GM21723 (cell line): Measurements from ENCODE around the gene INSR.
"Not testable (repeated sequence)": the region's sequence is repeated elsewhere in the genome, so short reads cannot be mapped to it uniquely, and the experiment has no call there.

ENCODE experiments used
- ATAC-seq: cut with Tn5 transposase; IDR thresholded peaks from one replicate; pipeline ENCODE4 v1.9.1; 2021; ENCODE audit warnings: mild to moderate bottlenecking, moderate library complexity; ENCODE audit not compliant: unreplicated experiment

INSR gene

DNA sequence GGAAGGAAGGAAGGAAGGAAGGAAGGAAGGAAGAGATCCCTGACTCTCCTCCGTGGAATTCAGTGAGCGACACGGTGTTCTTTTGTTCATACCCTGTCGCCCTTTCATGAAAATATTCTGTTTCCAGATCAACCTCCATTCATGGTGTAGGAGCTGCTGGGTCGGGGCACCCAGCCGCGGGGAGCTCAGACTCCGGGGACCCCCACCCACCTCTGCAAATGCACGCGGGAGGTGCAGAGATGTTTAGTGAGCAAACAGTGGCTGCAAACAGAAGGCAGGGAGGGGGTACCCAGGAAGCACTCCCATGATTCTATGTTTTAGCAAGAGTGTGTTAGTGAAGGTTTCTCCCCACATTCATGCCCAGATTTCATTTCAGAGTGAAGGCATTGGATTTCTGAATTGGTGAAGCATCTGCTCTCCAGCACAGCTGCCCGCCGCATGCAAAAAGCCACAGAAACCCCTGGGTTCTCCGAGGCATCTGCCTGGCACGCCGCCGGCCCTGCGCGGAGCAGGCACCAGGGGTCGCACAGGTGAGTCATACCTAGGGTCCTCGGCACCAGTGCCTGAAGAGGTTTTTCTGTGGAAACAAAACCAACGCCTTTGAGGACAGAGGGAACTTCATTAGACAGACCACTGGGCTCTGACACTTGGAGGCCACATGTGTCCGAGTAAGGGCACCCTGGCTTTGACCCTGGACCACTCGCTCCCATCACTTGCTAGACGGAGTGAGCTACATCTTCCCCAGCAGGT, 144.1 kb downstream of the INSR start:
- no peak for ATAC-seq

DNA sequence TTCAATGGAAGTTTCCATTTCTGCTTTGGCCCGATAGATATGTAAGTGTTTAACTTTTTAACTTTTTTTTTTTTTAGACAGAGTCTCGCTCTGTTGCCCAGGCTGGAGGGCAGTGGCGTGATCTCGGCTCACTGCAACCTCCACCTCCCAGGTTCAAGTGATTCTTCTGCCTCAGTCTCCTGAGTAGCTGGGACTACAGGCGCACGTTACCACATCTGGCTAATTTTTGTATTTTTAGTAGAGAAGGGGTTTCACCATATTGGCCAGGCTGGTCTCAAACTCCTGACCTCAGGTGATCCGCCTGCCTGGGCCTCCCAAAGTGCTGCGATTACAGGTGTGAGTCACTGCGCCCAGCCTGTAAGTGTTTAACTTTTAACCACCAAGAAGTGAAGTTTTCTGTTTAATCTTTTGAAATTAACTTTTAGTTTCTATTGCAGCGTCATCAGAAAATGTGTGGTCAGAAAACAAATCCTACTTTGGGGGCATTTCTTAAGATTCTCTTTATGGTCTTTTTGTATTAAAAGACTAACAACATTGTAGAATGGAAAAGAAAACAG, 147.0 kb downstream of the INSR start:
- not testable (repeated sequence) for ATAC-seq

DNA sequence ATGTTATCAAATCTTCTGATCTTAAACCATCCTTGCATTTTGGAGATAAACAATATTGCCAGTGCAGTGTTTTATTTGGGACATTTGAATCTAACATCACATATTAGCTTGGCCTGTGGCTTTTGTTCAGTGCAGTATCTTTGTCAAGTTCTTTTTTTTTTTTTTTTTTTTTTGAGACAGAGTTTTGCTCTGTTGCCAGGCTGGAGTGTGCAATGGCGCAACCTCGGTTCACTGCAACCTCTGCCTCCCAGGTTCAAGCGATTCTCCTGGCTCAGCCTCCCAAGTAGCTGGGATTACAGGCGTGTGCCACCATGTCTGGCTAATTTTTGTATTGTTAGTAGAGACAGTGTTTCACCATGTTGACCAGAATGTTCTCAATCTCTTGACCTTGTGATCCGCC, 148.1 kb downstream of the INSR start:
- ATAC-seq, result not testable (repeated sequence)

DNA sequence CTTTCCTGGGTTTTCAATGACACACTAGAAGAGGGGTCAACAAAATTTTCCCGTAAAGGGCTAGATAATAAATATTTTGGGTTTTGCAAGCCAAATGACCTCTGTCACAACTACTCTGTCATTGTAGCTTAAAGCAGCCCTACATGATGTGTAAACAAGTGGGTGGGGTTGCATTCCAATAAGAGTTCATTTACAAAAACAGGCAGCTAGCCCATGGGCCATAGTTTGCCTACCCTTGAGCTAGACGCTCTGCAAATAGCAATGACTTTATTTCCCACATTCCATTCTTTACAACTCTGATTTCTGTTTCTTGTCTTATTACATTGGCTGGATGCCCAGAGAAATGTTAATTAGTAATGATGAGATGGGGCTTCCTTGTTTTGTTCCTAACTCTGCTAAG, 148.7 kb downstream of the INSR start:
- no peak for ATAC-seq

DNA sequence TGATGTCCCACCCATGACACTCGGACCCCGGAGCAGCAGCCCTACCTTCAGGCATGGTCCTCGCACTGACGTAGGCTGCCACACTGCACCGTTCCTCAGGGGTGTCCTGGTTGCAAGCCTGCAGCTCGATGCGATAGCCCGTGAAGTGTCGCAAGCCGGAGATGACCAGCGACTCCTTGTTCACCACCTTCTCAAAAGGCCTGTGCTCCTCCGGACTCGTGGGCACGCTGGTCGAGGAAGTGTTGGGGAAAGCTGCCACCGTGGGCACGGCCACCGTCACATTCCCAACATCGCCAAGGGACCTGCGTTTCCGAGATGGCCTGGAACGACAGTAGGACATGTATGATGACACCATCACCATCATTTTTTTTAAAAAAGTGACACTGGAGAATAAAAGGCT, 151.4 kb downstream of the INSR start:
- ATAC-seq, result no peak

DNA sequence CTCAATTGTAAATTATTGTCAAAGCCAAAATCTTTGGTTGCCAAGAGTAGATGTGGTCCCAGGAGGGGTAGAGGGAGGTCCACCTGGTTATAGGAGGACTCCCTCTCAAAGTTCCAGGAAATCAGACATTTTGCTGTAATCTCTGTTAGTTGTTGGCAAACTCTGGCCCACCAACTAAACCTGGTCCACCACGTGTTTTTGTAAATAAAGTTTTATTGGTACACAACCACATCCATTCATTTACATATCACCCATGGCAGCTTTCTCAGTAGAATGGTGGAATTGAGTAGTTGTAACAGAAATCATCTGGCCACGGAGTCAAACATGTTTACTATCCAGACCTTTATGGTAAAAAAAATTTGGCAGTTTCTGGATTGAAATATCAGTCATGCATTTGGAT, 154.1 kb downstream of the INSR start:
- ATAC-seq, result no peak

DNA sequence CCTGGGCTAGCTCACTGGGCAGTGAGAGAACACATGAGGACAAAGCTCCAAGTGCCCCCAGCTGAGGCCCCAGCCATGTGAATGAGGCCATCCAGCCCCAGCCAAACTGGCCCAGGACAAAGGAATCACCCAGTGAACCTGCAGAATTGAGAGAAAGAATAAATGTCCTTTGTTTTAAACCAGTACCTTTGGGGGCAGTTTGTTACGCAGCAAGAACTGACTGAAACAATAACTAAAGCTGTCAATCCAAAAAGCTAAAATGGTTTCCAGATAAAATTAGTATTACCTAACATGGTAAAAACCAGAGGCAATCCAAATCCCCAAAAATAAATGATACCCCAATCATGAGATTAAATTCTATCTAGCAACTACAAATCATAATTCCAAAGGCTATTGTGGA, 155.1 kb downstream of the INSR start:
- no peak for ATAC-seq

DNA sequence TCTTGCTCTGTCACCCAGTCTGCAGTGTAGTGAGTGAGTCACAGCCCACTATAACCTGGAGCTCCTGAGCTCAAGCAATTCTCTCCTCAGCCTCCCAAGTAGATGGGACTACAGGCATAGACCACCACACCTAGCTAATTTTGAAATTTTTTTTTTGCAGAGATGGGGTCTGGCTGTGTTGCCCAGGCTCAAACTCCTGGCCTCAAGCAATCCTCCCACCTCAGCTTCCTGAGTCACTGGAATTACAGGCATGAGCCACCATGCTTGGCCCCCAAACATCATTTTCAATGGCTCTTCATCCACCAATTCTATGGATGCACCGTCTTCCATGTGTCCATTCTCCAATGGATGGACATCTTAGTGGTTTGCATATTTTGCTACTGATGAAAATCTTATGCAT, 155.8 kb downstream of the INSR start:
- no peak for ATAC-seq

DNA sequence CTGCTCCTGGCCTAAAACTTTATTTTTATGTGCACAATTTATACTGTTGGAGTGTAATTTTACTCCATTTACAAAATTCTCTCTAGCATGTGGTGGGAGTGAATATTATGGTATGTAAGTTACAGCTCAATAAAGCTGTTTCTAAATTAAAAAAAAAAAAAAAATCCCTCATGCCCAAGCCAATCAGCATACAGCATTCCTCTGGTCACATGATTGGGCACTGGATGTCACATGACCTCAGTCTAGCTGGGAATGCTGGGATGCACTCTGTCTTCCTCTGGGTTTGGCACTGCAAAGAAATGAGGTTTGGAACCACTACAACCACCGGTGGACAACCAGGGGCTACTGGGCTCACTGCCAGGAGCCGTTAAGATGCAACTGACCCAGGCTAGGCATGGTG, 157.1 kb downstream of the INSR start:
- ATAC-seq, result no peak

DNA sequence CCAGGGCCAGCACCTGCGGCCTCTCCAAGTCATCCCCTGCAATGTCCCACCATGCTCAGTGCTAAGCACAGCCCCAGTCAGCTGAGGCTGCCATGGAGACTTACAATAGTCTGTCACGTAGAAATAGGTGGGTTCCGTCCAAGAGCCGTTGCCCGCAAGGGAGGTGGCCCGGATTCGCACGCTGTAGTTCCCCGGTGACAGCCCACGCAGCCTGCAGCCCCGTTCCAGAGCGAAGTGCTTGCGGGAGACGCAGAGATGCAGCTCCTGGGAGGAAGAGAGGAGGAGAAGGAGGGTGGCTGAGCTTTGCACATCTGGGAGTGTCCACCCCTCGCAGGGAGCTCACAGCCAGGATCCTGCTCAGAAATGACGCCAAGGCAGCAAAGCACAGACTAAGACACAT, 162.2 kb downstream of the INSR start:
- no peak for ATAC-seq

DNA sequence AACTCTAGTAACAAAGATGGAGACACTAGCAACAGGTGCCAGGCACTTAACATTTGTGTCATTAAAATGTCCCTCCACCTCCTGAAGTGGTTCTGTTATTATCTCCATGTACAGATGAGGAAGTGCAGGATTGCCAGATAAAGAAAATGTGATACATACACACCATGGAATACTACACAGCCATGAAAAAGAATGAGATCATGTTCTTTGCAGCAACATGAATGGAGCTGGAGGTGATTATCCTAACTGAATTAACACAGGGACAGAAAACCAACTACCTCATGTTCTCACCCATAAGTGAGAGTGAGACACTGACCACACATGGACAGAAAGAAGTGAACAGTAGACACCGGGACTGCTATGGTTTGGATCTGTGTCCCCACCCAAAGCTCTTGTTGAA, 164.2 kb downstream of the INSR start:
- no peak for ATAC-seq

DNA sequence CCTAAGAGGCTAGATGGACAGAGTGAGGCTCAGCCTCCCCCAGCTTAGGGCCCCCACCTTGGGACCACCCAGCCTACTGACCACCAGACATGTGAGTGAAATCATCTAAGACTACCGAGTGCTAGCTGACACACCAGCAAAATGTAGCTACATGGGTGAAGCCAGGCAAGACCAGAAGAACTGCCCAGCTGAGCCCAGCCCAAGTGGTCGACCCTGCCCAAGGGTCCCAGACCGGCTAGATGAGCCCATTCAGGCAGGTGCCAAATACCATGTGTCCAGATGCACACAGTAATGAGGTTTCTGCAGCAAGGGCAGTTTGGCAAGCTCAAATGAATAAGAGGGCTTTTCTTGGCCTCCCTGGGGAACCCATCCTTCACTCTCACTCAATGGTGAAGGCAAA, 168.1 kb downstream of the INSR start:
- no peak for ATAC-seq

DNA sequence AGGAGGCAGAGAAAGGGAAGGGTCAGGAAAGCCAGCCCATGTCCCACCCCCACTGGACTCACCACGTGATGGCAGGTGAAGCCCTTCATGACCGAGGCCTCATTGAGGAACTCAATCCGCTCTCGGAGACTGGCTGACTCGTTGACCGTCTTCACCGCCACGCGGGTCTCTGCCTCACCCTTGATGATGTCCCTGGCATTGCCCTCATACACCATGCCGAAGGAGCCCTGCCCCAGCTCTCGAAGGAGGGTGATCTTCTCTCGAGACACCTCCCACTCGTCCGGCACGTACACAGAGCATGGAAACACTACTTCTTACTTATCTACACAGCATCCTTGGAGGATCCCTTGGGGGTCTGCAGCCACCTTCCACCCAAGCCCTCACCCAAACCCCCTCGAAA, 169.0 kb downstream of the INSR start:
- no peak for ATAC-seq

DNA sequence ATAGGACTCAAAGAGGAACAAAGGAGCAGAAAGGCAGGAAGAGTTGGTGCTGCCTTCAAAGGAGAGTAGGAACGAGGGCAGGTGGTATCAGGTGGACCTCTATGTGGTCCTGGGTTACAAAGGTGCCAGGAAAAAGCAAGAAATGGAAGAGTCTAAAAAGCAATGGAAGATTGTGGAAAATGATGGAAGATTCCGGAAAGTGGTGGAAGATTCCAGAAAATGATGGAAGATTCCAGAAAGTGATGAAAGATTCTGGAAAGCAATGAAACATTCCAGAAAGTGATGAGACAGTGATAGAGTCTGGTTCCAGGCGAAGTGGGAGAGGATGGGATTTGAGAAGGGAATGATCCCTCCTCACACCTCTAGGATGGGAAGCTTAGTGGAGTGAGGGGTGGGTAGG, 169.4 kb downstream of the INSR start:
- ATAC-seq, result no peak

DNA sequence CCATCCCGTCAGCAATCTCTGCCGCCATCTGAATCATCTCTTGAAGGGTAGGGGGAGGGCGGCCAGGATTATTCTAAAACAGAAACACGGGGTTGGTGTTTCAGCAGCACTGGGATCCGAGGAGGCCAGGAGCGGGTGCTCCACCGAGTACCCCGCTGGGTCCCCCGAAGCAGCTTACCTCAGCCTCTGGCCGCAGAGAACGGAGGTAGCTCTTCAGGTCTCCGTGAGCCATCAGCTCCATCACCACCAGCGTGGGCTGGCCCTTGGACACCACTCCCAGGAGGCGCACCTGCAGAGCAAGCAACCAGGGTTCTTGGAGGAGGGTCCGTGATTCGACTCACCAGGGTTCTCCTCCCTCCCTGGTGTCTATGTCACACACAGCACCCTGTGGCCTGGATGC, 171.5 kb downstream of the INSR start:
- no peak for ATAC-seq

DNA sequence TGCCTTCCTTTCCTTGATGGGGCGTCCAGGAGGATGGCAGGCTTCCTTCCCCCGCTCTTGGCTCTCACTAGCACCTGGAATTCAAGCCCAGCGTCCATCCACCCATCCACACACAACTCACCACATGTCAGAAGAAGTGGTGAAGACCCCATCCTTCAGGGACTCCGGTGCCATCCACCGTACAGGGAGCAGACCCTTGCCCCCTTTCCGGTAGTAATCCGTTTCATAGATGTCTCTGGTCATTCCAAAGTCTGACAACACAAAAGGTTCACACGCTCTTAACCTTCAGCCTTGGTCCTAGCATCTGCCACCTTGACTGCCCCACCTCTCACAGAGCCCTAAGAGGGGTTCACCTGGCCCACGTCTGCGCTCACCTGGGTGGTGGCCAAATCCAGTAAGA, 173.7 kb downstream of the INSR start:
- ATAC-seq, result no peak

DNA sequence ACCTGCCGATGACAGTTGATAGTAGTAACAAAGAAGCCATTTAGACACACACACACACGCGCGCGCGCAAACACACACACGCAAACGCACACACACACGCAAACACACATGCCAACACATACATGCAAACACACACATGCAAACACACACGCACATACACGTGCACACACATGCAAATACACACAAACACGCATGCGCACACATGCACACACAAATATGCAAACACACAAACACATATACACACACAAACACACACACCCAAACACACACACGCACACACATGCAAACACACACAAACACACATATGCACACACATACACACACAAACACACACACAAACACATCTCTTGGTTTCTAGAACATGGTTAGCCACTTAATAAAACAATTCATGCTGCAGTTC, 174.6 kb downstream of the INSR start:
- no peak for ATAC-seq

DNA sequence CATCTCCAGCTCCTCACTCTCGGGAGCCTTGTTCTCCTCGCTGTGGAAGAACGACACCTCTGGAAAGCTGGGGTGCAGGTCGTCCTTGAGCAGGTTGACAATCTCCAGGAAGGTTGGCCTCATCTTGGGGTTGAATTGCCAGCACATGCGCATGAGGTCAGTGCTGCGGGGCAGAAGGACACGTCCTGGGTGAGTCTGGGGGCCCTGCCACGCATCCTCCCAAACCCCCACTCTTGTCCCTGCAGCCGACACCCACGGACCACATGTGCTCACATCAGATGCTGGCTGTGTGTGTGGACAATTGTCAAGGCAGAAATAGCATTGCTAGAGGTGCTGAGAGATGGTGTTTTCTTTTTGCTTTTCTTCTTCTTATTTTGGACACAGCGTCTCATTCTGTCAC, 177.0 kb downstream of the INSR start:
- ATAC-seq, result no peak

DNA sequence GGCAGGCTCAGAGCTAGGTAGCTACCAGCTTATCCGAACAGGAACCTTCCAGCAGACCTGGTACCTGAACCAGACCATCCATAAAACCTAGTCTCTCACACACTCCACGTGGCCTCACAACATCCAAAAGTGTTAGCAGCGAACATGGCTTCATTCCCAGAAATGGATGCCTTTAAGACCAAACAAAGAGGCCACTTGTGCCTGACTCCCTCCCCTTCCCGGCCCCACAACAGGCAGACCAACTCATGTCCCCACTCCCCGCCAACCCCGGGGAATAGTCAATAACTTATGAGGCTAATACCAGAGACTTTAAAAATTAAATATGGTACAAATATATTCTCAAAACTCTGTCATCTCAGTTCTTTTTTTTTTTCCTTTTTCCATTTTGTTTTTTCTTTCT, 178.5 kb downstream of the INSR start:
- no peak for ATAC-seq

DNA sequence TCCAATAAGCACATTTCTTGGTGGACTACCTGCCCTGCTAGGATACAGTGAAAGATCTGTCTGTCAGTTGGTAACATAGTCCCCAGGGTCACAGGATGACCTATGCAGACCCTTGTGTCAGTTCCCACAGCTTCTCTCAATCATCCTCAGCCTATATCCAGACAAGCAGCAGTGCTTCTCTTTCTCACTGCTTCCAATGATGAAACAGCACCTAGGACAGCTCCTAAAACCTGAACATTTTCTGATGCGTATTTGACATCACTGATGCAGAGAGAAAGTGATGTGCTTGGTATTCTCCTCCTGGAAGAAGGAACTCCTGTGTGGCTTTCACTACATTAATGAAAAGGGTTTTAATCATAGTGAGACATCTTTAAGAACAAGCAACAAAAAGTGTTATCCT, 181.0 kb downstream of the INSR start:
- no peak for ATAC-seq

DNA sequence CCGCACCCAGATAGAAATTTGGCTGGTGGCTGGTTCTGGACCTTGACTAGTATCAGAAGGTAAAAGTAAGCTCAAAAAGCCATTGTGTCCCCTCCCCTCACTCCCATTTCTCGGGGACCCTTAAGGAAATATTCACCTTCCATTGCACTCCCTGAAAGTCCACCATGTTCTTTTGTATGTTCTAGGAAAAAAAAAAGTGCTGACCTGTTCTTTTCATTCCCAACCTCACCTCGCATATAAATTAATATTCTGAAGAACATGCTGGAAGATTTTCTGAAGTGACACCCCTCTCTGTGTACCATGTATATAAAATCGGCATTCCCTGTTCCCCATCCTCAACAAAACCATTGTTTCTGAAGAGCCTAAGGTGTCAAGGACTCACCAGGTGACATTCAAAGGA, 181.5 kb downstream of the INSR start:
- ATAC-seq, result no peak

DNA sequence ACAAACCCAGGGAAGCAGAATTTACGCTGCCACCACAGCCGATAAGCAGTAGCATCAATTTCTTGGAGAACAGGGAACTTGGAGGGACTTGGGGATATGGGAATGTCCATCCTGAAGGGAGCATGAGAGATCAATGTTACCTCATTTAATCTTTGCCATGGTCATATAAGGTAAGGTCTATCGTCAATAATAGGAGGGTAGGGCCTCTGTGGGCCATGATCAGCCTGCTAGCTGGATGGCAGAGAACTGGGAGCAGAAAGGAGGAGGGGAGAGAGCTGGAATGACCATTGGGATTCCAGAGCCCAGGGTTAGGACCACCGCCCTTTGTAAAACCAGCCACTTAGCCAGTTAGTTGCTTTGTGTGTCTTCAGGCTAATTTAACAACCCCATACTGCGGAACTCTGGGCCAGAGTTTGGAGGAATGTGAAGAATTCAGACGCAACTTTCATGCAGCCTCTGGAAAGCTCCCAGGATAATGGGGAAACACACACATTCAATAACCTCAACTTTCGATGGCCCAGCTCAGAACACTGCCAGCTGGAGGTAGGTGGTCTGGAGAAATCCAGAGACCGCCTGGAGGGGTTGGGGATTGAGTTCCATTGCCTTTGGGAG, 184.4 kb downstream of the INSR start:
- ATAC-seq, result no peak
